ENCODE data around the gene CPB2.

CPB2 gene

DNA sequence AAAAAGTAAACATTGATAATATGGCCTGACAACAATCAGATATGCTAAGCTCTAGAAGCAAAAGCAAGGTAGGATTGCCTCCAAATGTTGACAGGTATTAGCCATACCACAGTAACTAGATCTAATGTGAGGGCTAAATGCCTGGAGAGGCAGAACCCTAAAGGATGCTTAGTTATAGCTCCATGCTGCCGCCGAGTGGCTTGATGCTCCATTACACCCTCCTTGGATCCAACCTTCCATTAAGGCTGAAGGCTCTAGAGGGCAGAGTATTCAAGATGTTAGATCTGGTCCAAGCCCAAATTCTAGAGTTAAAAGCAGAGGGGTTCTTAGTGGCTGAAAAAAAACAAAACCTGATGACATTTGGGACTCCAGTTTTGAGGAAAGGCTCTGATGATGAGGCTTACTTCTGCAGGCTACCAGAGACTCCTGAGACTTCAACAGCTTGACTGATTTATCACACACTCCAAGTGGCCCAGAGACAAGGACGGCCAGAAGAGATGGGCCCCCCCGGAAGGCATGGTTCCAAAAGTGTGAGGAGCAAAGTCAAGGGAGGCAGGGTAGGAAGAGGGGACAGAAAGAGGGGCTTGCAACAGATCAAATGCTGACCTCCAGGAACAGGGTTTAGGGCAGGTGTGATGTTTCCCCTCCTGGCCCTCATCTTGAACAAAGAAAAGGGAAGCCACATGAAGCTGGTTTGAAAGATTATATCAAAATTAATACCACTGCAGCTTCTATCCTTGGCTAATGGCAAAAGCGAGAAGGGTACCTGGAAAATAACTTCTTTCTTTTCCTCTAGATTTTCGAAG lies 21.9 kb upstream of the CPB2 start:
- peak; percentile 43 for DNase-seq (ENCODE audit: low read depth)

DNA sequence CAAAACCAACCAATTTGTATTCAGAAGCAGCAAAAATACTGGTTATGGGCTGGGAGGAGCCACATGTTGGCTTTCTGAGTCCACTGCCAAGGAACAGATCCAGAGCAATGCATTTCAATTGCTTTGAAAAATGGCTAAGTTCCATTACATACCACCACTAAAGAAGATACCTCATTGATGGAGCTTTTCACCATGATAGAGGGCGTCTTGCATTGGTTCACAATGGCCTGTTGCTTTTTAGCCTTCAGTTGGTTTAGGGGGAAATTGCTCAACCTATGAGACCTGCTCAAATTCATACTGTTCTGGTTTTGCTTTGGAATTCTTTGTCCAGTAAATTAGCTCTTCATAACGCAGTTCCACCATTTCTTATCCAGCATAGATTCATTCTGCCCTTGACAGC lies 21.2 kb upstream of the CPB2 start:
- DNase-seq (ENCODE audit: low read depth), result no peak

DNA sequence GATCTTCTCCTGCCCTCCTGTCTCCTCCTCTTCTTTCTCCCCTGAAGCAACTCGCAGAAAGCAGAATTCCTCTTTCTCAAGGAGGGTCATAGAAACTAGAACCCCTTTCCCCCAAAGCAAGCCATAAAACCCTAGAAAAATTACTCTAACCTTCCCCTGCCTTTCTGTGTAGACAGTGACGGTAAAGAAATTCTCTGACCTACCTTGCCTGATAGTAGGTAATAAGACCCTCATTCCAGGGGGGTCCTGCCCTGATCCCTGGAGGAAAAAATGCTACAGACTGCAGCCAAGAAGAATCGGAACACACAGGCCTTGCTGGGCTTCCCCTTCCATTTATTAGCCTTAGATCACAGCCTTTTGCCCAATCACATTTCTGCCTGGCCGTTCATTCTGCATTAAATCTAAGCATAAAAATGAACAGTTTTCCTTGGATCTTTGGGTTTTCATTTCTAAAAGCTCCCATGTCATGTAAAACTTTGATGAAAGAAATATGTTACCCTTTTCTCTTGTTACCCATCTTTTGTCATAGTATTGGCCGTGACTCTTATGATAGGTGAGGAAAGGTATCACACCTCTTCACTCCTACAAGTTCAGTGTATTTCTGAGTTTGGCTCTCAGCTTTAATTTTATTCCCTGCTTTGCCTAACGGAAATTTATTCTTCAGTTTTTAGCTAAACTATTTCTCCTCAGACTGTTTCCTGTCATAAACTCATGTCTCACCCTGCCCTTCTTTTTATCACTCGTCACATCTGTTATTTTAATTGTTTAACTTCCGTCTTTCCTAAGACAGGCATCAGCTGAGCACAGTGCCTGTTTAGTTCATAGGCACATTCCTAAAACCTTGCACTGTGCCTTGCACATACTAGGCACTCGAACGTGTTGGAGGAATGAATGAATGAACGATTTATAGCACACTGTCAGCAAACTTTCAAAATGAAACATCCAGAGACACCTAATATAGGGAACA lies 20.4 kb upstream of the CPB2 start:
- no peak for DNase-seq (ENCODE audit: low read depth)

DNA sequence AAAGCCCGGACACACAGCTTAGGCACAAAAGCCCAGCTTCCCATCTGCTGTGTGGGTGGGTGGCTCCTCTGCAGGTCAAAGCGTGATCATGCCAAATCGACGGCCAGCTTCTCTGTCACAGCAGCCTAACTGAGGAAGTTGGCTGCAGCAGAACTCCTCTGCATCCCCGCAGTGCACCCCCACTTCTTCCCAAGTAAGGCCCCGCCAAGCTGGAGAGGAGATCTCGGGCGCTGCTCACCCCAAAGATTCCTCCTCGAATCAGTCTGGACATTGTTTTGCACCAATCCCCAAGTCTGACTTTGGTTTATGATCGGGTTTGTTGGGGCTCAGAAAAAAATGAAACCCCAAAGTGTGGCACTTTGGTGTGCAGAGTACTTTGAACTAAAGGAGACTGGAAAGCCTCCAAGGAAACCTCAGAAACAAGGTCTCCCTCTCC lies 19.7 kb upstream of the CPB2 start:
- DNase-seq (ENCODE audit: low read depth), result no peak

DNA sequence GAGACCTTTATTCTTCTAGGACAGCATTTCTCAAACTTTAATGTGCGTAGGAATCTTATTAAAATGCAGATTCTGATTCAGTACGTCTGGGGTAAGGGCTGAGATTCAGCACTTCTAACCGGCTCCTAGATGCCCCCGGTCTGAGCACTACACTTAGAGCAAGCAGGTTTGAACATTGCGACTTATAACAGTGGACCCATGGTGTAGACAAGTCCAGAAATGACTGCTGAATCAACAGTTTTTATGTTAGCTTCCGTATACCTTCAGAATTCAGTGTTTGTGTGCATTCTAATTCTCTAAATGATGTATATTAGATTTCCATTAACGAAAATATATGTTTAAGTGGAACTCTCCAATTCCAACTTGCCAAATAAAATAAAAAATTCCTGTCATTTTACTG lies 17.5 kb upstream of the CPB2 start:
- no peak for DNase-seq (ENCODE audit: low read depth)

DNA sequence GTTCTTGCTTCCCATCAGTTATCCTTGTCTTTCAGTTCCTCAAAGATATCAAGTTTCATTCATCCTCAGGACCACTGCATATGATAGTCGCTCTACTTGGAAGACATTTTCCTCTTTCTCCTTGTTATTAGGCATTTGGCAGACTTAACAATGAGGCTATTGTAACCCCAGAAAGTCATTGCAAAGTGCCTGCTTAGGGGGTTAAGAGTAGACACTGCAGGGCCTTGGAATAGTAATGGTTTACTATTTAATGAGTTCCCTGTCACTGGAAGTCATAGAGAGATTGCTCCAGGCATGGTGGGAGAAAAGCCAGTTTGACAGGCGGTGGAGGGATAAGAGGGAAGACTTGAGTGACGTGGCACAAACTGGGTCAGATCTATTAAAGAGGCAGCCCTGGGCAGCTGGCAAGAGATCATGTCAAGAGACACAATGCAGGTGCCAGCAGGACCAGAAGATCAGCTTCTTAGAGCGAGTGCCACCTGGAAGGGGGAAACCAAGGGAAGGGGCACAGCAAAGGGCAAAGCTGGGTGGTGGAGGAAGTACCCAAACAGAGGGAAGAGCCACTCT lies 16.8 kb upstream of the CPB2 start:
- no peak for DNase-seq (ENCODE audit: low read depth)

DNA sequence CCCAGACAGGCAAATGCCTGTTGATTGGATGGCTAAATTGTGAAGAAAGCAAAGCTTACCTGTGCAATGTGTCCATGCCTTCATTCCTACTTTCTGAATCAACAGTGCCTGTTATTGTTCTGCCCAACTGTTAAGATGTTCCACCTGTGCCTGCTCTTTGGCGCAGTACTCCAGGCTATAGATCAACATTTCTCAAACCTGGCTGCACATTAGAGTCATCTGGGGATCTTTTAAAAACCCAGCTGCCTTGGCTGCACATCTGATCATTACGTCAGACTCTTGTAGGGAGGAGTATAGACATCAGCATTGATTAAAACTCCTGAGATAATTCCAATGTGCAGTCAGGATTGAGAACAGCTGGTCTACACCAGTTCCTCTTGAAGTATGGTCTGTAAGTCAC lies 16.2 kb upstream of the CPB2 start:
- no peak for DNase-seq (ENCODE audit: low read depth)

DNA sequence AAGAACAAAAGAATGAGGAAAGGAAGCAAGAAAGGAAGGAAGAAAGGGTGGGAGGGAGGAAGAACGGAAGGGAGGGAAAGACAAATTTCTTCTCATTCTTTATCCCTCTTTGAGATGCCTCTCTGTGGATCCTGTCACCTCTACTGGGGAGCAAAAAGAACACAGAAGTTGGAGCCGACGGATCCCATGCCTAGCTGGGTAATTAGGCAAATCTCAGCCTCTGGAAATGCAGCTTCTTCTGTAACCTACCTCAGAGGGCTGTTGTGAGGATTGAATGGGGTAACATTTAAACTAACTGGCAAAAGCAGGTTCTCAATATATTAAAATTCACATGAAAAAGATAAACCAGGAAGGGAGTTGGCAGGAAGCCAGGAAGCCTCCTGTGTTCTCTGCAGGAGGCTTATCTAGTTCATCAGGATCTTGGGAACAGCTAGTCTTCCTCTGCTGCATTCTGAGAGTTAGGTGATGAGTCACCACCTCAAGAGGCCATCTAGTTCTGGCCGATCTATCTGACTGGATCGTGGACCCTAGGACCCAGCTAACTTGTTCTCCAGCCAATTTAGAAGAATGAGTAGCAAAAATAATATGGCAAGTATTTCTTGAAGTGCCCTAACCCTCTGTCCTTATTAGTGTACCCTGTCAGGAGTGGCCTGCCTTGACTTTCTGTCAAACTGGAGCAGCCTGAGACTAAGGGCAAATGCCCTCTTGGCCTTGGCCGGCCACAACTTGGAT lies 15.2 kb upstream of the CPB2 start:
- no peak for DNase-seq (ENCODE audit: low read depth)

DNA sequence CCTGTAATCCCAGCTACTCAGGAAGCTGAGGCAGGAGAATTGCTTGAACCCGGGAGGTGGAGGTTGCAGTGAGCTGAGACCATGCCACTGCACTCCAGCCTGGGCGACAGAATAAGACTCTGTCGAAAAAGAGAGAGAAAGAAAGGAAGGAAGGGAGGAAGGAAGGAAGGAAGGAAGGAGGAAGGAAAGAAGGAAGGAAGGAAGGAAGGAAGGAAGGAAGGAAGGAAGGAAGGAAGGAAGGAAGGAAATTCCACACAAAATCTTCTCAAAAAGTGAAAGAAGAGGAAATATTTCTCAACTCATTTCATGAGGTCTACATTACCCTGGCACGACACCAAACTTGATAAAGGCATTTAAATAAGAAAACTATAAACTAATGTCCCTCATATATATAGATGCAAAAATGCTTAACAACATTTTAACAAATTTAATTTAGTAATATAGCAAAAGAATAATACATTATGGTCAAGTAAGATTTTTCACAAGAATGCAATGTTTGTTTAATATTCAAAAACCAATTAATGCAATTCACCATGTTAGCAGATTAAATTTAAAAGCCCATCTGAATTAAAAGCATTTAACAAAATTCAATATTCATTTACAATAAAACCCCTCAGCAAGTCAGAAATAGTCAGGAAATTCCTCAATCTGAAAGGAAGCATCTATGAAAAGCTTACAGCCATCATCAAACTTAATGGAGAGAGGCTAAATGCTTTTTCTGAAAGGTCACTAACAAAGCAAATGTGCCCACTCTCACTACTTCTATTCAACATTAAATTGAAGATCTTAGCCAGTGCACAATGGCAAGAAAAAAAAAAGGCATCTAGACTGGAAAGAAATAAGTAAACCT lies 12.0 kb upstream of the CPB2 start:
- no peak for DNase-seq (ENCODE audit: low read depth)

DNA sequence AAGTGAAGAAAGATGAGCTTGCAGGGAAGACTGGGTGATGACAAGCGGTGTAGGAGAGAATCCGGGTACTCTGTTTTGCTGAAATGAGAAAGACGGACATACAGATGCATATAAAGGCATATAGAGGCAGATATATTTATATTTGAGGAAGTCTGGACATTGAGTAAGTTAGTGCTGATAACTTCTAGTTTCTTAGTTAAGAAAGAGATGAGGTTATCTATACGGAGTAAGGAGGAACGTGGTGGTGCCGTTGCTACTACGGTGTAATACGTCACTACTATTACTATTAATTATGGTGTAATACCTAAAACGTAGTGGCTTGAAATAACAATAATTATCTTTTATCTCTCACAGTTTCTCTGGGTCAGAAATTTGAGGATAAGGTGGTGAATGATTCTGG lies 9.8 kb upstream of the CPB2 start:
- no peak for DNase-seq (ENCODE audit: low read depth)

DNA sequence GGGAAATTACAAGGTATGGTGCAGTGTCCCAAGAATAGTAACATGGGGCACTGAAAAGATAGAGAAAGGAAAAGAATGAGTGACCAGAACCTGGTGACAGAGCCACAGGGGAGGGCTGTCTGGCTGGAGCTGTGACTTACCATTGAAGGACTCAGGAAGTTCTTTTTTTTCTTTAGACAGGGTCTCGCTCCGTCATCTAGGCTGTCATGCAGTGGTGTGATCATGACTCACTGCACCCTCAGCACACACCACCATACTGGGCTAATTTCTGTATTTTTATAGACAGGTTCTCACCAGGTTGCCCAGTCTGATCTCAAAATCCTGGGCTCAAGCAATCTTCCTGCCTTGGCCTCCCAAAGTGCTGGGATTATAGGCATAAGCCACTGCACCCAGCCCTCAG lies 8.8 kb upstream of the CPB2 start:
- no peak for DNase-seq (ENCODE audit: low read depth)

DNA sequence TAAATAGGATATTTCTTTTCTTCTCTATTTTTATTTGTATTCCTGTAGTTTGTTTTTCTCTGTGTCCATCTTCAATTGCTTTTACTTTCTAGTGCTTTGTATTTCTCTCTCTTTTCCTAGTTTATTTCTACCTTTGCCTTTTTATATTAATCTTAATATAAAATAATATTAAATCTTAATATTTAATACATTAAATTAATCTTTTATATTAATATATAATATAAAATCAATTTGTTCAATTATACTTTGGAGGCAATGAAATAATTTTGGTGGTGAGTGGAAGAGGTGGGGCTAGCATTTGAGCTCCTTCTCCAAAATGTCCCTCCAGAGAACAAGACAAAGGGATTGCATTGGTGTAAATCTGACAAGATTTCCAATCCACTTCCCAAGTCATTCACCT lies 6.3 kb upstream of the CPB2 start:
- DNase-seq (ENCODE audit: low read depth), result no peak

DNA sequence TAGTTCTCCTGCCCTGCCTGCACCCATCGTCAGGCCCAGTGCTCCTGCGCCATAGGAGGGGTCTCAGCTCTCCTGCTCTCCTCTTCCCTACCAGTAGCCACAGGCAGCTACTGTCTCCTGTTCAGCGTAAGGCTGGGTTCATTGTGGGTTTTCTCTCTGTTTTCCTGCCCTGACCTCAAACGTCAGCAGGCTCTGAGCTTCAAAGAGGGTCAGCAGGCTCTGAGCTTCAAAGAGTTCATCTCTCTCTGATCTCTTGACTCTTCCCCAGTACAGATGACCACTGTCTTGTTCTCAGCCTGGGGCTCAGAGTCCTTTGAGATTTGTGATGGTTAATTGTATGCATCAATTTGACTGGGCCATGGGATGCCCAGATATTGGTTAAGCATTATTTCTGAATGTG lies 4.6 kb upstream of the CPB2 start:
- DNase-seq (ENCODE audit: low read depth), result no peak

DNA sequence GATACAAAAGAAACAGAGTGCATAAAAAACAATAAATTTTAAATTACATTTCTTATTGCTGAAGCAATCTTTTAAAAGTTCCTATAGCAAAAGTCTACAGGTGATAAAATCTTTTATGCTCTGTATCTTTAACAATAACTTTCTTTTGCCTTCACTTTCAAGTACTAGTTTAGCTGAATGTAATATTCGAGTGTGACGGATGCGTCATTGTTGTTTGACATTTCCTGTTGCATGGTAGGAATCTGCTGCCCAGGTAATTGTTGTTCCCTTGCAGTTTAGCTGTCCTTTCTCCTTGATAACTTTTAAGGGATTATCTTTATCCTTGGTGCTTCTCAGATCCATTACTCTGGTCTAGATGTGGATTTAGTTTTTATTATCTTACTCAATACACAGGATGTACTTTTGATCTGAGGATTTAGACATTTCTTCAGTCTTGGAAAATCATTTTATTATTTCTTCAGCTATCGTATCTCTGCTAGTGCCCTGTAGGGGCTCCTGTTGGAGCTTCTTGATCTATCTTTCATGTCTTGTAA lies 2.1 kb upstream of the CPB2 start:
- no peak for DNase-seq (ENCODE audit: low read depth)

DNA sequence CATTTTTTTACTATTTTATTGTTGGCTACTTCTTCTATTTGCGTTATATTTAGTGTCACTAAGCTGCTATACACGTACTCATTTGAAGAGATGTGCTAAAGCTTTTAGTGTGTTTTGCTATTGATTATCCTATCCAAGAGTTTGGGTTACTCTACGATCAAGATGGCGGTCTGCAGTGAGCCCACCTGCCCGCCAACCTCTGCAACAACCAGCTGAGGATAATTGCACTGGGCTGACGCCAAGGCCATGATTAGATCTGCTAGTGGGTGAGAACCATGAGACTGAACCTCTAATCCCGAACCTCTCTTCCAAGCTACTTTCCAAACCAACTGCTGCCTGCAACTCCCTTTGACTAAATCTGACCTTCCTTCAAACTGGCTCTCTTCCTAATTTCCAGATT lies 1.8 kb downstream of the CPB2 start:
- DNase-seq (ENCODE audit: low read depth), result no peak

DNA sequence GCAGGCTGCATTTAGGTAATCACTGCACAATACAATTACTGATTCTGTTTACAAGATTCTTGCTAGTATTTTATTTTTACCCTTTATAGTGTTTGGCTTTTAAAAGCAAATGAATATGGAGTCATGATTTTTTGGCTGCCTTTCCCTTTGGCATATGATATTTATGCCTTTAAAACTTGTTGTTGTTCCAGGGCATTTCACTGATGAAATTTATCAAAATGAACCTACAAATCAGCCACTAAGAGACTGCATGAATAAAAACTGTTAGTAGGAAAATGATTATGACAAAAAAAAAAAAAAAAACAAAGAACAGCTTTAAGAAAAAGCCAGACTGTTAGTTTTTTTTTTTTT lies 2.6 kb downstream of the CPB2 start:
- no peak for DNase-seq (ENCODE audit: low read depth)

DNA sequence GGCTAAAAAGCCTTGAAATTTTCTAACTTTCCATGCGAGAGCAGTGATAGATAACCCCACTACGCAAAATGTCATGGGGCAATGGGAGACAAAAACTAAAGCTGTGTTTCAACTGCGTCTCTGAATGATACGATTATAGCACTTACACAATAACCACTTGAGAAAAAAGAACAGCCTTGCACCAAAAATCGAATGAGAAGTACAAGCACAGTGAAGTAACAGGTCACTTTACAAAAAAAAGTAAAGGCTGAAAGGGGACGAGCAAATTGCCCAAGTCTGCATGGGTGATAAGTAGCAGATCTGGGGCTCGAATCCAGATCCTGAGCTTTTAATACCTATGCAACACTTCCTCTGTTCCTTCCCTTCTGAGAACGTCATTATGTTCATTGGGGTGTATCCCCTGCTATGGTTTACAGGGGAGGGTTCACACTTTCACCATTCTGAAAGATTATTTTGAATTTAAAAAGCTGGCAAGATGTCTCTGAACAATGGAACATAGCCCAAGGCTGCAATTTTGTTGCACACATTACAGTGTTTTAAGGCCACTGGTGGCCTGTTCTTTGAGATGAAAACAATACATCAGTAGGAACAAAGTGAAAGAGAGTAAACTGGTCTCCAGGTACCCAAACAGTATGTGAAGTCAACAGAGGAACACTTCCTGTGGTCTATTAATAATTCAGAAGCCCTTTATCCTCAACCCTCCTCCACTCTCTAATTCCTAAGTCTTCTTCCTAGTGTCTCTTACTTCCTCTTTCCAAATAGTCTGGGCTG lies 3.2 kb downstream of the CPB2 start:
- no peak for DNase-seq (ENCODE audit: low read depth)

DNA sequence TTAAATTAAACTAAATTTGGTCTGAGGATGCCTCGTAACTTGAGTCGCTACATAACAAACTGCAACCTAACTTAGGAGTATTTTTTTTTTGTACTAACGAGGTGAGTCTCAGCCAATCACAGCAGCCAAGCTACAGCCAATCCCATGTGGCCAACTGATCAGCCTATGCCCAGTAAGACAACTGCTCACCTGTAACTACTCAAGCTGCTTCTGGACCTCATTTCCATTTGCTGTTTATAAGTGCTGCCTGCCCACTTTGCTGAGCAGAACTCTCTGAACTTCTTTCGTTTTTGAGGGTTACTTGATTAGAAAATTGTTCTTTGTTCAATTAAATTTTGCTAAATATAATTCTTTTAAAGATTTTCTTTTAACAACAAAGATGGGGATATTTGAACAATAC lies 3.8 kb downstream of the CPB2 start:
- DNase-seq (ENCODE audit: low read depth), result no peak

DNA sequence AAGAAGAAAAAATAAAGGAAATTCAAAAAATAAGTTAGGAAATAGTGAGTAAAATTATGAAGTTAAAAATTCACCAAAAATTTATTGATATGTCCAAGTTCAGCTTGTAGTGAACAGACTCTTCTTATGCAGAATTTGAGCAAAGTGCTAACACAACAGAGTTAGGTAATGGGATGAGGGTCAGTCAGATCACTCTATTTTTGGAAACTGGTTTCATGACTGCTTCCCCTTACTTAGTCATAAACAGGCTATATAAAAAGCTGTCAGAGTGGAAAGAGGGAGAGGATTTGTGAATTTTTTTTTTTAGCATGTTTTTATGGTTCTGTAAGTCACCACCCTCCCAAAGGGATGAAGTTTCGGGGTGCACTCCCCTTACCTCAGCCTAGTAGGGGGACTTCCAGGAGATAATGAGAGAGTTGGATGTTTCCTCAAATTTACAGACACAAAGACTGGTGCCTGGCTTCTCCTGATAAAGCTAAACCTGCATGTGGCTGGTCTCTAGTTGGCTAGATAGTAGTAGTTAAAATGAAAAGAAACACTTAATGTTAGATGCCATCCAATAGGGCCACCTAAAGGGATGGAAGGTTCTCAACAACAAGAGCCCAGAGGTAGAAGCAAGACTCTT lies 4.5 kb downstream of the CPB2 start:
- no peak for DNase-seq (ENCODE audit: low read depth)

DNA sequence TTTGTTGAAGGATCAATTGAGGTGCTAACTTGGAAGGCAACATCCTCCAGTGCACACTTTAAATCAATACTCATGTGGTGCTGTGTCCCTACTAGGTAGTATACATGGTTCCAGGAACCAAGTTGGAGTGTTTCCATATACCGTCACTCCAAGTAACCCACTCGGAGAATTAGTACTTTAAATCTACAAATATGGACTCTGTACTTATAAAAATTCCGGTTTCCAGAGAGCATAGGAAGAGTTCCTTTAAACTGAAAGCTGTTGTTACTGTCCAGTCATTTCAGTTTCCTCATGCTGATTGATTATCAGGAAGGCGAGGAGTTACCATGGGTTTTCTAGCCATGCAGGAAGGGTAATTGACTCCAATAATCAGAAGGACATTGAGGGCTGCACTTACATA lies 7.2 kb downstream of the CPB2 start:
- no peak for DNase-seq (ENCODE audit: low read depth)
